ENCODE data around the gene EXOC6.
A peak's percentile ranks its signal among the peaks of the same experiment; 100 is the strongest.

Gene EXOC6

DNA sequence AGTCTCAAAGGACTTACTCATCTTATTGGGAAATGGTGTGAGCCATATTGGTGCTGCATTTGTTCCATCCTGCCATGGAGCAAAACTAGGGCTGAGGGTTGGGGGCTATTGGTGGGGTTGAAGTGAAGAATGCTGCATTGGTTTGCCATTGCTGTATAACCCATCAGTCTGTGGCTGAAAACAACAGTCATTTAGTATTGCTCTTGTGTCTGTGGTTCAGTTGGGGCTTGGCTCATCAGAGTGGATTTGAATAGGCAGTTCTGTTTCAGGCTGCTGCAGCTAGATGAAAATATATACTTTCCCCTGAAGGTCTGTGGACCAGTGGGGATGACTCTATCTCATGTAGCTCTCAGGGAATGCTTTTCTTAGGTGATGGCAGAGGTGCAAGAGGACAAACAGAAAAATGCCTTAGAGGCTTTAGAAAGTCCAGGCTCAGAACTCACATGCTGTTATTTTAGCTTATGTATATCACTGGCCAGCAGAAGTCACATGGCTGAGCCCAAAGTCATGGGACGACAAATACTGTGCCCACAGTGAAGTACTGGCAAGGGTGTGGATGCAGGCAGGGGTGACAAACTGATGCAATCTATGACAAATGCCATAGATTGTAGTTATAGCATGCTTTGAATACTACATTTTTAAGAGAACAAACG lies 15.2 kb upstream of the EXOC6 start:
- DNase-seq (ENCODE audit: low spot score) = no peak
- no peak for FAIRE-seq

DNA sequence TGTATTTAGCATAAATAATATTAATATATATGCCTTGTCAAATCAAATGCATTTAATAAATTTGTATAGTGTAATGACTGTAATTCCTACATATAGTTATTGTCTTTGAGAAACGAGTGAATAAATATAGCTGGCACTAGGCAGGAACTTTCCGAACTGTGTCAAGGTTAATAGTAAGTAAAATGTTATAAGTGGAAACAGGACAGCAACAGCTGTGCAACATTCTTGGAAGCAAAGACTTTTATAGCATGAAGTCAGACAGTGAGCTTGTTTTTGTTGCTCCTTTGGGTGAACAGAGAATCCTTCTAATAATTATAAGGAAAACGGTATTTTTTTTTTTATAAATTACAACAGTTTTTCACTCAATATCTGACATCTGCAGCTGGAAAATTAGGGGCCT lies 14.0 kb upstream of the EXOC6 start:
- DNase-seq (ENCODE audit: low spot score) (no peak), FAIRE-seq (no peak)

DNA sequence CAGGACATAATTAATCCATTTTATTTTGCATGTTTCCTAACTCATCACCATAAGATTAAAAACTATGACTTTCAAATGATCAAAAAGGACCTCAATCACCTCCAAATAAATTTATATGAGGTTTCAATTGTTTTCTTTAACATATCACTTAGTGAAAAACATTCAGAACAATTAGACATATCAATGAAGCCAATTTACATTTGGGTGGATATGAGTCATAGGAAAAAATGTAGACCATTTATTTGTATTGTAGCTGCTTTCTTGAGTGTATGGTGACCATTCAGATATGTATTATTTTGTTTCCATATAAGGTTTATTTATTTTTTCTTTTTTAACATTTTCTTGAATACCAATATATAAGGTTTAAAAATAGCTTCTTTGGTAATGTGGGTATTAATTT lies 13.3 kb upstream of the EXOC6 start:
- DNase-seq (ENCODE audit: low spot score) = no peak
- FAIRE-seq = no peak

DNA sequence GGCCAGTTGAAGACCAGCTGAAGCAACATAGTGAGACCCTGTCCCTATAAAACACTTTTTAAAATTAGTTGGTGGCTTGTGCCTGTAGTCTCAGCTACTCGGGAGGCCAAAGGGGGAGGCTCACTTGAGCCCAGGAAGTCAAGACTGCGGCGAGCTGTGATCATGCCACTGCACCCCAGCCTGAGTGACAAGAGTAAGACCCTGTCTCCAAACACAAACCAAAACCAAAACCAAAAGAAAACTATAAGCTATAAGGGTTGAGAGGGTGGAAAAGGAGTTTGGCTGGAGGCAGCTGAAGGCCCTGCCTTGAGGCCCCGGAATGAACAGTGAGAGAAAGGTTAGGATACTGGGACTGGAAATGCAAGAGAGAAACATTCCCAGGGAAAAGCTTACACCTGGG lies 10.9 kb upstream of the EXOC6 start:
- DNase-seq (ENCODE audit: low spot score) (no peak), FAIRE-seq (no peak)

DNA sequence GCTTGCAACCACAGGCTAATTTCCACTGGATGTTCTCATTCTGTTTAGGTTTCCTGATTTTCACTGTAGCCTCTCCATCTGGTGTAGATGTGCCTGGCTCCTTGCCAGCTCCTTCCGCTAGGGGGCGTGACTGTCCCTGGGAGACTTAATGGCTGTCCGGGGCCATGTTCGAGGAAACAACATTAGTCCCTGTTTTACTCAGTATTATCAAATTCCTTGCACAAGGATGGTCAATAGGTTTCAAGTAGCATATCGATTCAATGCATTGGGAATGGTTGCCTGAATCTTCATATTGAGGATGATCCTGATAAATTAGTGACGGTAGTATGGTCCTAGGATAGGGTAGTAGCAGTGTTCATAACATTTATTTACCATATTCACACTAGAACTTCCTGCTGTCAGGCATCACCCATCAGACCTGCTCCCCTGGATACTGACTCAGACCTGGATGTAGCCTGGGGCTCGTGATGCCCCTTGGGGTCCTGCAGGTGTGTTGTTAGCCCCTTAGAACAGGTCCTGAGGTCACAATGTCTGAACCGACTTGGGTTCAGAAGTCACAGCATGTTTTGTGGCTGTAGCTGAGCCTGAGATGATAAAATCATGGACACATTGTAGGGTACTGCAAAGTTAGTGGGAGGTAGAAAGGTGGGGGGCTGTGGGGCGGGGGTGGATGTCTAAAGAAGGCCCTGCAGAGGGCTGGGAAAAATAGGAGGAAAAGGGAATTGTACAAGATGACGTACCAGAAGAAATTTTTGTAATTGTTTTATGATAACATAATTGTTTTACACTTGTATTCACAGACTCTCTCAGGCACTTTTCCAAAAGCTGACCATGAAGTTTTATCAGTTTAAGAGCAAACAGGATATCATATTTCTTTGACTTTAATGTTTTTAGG lies 8.9 kb upstream of the EXOC6 start:
- DNase-seq (ENCODE audit: low spot score) = no peak
- FAIRE-seq = no peak

DNA sequence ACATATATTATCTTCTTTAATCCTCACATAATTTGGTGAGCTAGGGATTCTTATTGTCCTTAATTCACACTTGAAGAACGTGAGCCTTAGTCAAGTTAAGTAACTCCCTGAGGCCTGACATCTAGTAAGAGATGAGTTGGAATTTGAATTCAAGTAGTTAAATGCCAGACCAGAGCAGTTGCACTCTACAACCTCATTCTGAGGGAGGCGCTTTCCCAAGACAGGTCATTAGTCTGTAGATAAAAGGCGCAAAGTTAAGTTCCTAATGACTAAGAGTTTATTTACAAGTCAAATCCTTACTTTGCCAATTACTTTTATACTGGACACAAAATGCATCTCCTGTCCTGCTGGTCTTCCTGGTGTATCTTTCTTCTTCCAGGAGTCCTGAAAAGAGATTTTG lies 3.6 kb upstream of the EXOC6 start:
- FAIRE-seq = no peak
- no peak for DNase-seq (ENCODE audit: low spot score)

DNA sequence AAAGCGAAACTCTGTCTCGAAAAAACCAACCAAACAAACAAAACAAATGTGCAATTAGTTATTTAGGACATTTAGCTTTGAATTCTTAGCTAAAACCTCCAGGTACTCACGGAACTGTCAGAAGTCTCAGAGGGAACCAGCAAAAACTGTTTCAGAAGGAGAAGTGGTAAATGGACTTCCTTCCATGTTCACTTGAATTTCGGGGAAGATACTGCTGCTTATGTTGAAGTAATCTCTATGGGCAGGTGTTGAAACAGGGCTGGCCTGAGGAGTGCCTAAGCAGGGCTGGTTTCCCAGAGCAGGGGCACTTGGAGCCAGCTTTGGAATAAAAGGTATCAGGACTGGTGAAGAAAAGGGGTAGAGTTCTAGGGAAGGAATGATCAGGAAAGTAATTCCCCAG lies 2.4 kb upstream of the EXOC6 start:
- no peak for FAIRE-seq
- DNase-seq (ENCODE audit: low spot score) = no peak

GRCh38 chr10:92846344-92846743 lies 2.0 kb upstream of the EXOC6 start:
- DNase-seq (ENCODE audit: low spot score) (no peak), FAIRE-seq (no peak)

GRCh38 chr10:92846854-92847201 lies 1.5 kb upstream of the EXOC6 start:
- DNase-seq (ENCODE audit: low spot score) (no peak), FAIRE-seq (no peak)

- DNase-seq (ENCODE audit: low spot score) (peak; percentile 21), FAIRE-seq (no peak)
Measured at GRCh38 chr10:92847202-92847864, 987 bp upstream of the EXOC6 start.

- DNase-seq (ENCODE audit: low spot score) = no peak
- no peak for FAIRE-seq
Measured at GRCh38 chr10:92848037-92848440, 281 bp upstream of the EXOC6 start.

- FAIRE-seq = no peak
- no peak for DNase-seq (ENCODE audit: low spot score)
Measured at GRCh38 chr10:92849234-92849525, 860 bp downstream of the EXOC6 start.

- no peak for FAIRE-seq
Measured at GRCh38 chr10:92849576-92850090, 1.3 kb downstream of the EXOC6 start.

DNA sequence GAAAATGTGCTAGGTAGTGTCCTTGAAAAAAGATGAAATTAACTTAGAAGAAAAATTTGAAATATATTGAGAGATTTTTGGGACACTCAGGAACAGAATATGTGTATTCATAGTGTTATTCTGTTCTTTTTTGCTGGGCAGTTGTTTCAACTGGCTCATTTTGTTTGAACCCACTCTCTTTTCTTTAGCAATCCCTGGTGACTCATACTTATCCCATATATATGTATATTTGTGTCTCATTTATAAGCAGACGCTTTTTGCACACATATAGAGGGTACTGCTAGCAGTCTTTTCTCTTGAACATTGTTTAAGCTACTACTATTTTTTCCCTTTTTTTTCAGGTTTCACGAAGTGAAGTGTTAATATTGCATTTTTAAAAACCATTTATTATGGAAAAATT lies 1.9 kb downstream of the EXOC6 start:
- no peak for FAIRE-seq
- no peak for DNase-seq (ENCODE audit: low spot score)

More at GRCh38 chr10:92849576-92850090, 1.3 kb downstream of the EXOC6 start:
- no peak for DNase-seq (ENCODE audit: low spot score)

GRCh38 chr10:92851003-92851402 lies 2.7 kb downstream of the EXOC6 start:
- no peak for DNase-seq (ENCODE audit: low spot score)
- no peak for FAIRE-seq

- DNase-seq (ENCODE audit: low spot score) (no peak), FAIRE-seq (no peak)
Measured at GRCh38 chr10:92855560-92855959, 7.2 kb downstream of the EXOC6 start.

DNA sequence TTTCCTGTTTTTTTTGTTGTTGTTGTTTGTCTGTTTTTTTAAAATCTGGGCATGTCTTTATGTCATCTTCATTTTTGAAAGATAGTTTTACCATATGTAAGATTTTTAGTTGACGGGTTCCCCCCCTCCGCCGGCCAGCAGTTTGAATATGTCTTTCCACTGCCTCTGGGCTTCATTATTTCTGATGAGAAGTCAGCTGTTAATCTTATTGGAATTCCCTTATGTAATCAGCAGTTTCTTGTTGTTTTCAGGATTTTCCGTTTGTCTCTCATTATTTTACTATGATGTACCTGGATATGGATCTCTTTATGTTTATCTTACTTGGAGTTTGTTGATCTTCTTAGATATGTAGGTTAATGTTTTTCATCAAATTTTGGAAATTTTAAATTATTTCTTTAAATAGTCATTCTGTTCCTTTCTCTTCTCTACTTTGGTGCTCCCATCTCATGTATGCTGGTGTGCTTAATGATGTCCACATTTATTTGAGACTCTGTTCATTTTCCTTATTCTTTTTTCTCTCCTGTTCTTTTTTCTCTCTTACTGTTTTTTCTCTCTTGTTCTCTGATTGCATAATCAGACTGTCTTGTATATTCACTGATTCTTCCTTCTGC lies 9.7 kb downstream of the EXOC6 start:
- FAIRE-seq = no peak
- no peak for DNase-seq (ENCODE audit: low spot score)

- no peak for FAIRE-seq
Measured at GRCh38 chr10:92867235-92867634, 18.9 kb downstream of the EXOC6 start.

DNA sequence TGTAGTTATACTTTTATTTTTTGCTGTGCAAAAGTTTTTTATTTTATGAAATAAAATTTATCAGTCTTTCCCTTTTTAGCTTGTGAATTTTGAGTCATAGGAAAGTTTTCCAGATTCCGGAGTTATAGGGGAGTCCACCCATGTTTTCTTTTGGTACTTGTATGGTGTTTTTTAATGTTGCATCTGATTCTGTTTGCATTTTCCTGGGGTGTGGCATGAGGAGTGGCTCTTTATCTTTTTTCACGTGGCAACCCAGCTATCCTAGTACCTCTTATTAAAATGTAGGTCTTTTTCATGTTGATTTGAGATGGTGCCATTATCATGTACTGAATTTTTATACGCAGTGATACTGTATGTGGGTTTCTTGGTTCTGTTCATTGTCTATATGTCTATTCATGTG lies 19.7 kb downstream of the EXOC6 start:
- no peak for FAIRE-seq
- DNase-seq (ENCODE audit: low spot score) = no peak

More at GRCh38 chr10:92867235-92867634, 18.9 kb downstream of the EXOC6 start:
- DNase-seq (ENCODE audit: low spot score) = no peak

- DNase-seq (ENCODE audit: low spot score) = no peak
- FAIRE-seq = no peak
Measured at GRCh38 chr10:92868557-92868956, 20.2 kb downstream of the EXOC6 start.

GRCh38 chr10:92873029-92873428 lies 24.7 kb downstream of the EXOC6 start:
- DNase-seq (ENCODE audit: low spot score) = no peak
- no peak for FAIRE-seq

DNA sequence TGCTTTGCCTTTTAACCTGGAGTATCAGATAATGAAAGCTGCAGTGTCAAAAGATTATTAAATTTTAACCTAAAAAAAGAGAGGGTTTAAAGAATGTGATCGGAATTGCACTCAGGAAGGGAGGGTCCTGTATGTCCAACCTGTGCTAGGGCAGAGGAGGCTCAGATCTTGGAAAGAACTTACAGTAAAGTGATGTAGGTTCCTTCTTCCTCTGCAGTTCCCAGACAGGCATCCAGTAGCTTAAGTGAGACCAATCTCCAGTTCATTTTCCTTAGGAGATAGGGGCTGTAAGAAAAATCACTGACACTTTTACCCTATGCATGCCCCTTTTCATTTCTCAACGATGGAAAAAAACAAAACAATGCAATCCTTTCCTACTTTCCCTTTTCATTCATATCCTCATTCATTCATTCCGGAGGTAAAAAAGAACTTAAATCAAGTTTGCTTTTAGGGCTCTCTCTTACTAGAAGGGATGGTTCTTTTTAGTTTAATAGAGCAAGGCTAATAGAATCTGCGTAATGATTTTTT lies 28.3 kb downstream of the EXOC6 start:
- FAIRE-seq (no peak), DNase-seq (ENCODE audit: low spot score) (no peak)
